GM19452 (cell line): ENCODE measurements around the gene ZNHIT2.
A peak's percentile ranks its signal among the peaks of the same experiment; 100 is the strongest.

ENCODE experiments used
- ATAC-seq: cut with Tn5 transposase; IDR thresholded peaks from one replicate; pipeline ENCODE4 v1.9.1; 2021; ENCODE audit not compliant: unreplicated experiment

ZNHIT2 gene

GRCh38 chr11:65134952-65135632 is 17.6 kb upstream of the ZNHIT2 start:
- peak; percentile 70 for ATAC-seq

DNA sequence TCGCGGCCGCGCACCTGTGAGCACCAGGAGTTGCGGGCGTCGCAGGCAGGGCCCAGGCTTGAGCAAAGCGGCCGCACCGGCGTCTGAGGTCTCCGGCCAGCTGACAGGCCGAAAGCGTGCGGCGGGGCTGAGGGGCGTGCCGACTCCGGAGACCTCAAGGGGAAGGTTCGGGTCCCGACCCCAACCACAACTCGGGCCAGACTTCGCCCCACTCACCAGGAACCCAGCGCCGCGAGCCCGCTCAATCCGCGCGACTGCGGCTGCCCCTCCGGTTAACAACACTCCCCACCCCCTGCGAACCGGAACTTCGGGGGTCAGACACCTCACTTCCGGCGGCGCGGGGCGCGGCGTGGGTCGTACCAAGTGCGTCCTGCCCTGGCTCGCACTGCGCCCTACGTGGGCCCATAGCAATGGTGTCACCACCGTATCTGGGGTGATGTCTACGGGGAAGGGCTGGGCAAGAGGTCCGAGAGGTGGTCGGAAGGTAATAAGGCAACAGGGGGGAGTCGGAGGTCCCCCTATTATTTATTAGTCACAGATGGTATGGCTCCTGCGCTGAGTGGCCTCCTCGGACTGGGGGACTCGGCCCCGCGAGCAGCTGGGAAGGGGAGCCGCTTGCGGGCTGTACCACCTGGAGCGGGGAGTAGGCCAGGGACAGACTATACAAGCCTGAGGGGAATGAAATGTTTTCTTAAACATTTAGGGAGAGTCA is 16.9 kb upstream of the ZNHIT2 start, which contains the start of gene SYVN1:
SYVN1 (minus strand) TSS at position 280 of the 712 bp plus-strand sequence. CDS start 918 bp downstream, outside the sequence.
- ATAC-seq: peak; percentile 50

GRCh38 chr11:65133724-65134123 is 16.2 kb upstream of the ZNHIT2 start:
- ATAC-seq: no peak

- ATAC-seq: no peak
These were observed 15.6 kb upstream of the ZNHIT2 start for GRCh38 chr11:65132988-65133700.

- no peak for ATAC-seq
These were observed 14.9 kb upstream of the ZNHIT2 start for GRCh38 chr11:65132238-65132987.

- ATAC-seq: no peak
These were observed 14.4 kb upstream of the ZNHIT2 start for GRCh38 chr11:65131895-65132237.

DNA sequence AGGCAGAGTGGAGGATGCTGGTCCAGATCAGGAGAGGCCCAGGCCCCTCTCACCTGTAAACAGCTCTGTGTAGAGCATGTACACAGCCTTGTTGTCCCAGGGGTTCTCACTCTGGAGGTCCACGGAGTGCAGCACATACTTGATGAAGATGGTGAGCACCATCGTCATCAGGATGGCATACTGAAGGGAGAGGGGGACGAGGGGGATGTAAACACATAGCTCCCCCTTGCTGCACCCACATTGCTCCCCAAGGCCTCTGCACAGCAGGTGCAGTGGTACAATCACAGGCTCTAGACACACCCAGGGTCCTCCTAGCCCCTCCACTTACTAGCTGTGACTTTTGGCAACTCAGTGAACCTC is 13.9 kb upstream of the ZNHIT2 start:
- no peak for ATAC-seq

- ATAC-seq: no peak
These were observed 13.3 kb upstream of the ZNHIT2 start for GRCh38 chr11:65130631-65131416.

- no peak for ATAC-seq
These were observed 12.3 kb upstream of the ZNHIT2 start for GRCh38 chr11:65129649-65130441.

- no peak for ATAC-seq
These were observed 11.0 kb upstream of the ZNHIT2 start for GRCh38 chr11:65128182-65129145.

- ATAC-seq: no peak
These were observed 10.1 kb upstream of the ZNHIT2 start for GRCh38 chr11:65127473-65128181.

DNA sequence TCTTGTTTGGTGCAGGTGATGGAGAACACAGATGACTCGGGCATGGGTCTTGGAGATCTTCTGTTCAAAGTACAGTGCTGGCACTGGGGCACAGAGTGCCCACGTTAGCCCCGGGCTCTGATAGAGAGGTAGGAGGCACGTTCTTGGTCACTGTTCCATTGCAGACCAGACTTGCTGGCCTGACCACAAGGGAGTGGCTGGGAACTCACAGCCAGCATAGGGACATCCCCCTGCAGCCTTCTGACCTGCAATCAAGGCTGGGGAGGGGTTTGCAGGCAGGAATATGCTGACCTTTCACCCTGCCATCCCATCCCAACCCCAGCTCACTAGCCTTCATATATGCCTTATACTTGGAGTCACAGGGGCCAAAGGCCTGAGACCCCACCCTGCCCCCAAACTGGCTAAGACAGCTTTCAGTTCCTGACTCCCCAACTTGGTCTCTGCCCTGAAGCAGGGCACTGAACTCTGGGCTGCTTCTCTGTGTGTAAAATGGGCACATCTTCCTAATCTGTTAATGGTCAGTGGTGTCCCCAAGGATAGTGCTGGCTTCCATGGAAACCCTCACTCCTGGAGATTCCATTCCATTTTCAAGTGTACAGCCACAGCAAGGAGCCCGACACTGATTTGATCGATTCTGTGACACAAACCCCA is 9.2 kb upstream of the ZNHIT2 start:
- no peak for ATAC-seq

- no peak for ATAC-seq
These were observed 7.9 kb upstream of the ZNHIT2 start for GRCh38 chr11:65125197-65126056.

DNA sequence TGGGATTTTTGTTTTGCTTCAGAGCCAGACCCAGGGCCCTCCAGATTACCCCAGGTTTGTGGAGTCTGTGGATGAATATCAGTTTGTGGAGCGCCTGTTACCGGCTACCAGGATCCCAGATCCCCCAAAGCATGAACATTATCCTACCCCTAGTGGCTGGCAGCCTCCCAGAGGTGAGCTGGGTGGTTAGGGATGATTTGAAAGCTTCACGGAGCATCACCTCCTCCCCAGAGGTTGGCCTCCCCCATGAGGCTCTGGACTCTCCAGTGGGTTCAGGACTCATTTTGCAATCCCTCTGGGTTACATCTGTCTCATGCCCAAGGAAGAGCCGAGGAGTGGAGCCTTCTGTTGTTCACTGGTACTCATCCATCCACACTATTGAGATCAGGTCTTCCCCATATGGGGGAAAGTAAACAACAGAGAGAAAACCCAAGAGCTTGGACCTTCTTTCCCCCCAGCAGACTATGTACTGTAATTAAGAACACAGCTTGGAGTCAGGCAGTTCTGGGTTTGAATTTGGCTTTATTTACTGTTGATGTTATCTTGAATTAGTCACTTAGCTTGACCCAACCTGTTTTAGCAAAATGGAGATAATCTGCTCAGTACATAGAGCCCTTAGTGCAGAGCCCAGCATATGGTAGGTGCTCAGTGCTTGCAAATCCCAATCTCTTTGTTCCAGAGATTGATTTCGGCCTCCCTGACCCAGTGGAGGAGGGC is 7.1 kb upstream of the ZNHIT2 start:
- no peak for ATAC-seq

- peak; percentile 60 for ATAC-seq
These were observed 4.6 kb upstream of the ZNHIT2 start, which contains the start of the genes FAU and MRPL49 for GRCh38 chr11:65121865-65122696. Gene FAU, minus strand, starts transcription at chr11:65122134. Its CDS starts 321 bp downstream, at chr11:65121813. Gene MRPL49, plus strand, starts transcription at chr11:65122321. Its CDS starts 26 bp downstream, at chr11:65122347.
